Measurements from ENCODE around the gene GAS6.

- TF ChIP-seq POLR2A (IDR thresholded peaks at IDR 0.05) (no peak), CTCF (IDR thresholded peaks at IDR 0.05) (no peak)
Observed at GRCh38 chr13:113841353-113841650, 22.6 kb downstream of the GAS6 start.

Data from adrenal gland (tissue), 5 donors.